GM21526 (cell line): ENCODE measurements around the gene ENGASE.

Source experiments
- ATAC-seq: cut with Tn5 transposase; IDR thresholded peaks from one replicate; pipeline ENCODE4 v1.9.1; 2021; ENCODE audit warnings: moderate library complexity; ENCODE audit not compliant: unreplicated experiment, low FRiP score

The ENGASE gene

DNA sequence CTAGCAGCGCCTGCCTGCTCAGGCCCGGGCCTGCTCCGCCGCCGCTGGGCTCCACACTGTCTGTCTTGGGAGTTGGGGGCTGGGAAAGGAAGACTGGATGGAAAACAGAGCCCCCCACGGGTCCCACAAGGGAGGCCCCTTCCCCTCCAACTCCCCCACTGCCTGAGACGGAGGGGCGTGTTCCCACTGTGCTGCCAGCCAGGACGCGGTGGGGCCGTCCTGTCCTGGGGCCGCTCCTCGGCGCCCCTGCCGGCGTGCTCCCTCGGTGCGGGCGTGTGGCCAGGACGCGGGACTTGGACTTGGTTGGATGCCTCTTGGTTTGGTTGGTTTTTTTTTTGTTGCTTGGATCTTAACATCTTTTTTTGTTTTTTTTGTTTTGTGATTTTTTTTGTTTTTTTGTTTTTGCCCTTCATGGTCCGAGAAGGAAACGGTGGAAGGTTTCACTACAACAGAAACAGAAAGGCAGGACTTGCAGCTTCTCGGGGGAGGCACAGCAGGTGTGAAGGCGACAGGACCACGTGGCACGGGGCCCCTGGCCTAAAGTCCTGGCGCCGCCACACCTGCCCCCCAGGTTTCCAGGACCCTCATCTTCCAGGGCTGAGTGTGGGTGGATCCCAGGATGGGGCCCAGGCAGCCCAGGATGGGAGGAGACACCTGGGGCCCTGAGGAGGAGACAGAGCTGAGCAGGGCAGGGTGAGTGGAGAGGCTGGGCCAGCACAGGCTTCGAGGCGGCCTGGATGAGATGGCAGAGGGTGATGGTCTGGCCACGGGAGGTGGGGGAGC lies 16.0 kb downstream of the ENGASE start:
- no peak for ATAC-seq

DNA sequence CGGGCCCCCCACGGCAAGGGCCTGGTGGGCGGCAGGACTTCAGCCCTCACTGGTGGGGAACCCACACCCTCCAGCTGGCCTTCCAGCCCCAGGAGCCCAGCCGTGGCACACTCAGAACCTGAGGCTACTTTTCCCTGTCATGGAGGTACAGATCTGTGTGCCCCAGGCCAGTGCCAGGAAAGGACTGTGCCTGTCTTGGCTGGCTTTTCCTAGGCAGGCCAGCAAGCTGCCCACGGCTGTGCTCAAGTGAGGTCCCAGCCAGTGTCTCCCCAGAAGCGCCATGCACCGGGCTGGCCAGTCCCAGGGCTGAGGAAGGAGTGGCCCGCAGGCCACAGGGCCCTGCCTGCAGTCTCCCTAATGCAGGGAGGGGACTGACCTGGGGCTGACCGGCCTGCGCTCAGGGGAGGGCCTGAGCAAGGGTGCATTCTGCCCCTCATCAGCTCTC lies 16.6 kb downstream of the ENGASE start:
- no peak for ATAC-seq

GRCh38 chr17:79092567-79092966 lies 17.9 kb downstream of the ENGASE start:
- ATAC-seq = no peak

DNA sequence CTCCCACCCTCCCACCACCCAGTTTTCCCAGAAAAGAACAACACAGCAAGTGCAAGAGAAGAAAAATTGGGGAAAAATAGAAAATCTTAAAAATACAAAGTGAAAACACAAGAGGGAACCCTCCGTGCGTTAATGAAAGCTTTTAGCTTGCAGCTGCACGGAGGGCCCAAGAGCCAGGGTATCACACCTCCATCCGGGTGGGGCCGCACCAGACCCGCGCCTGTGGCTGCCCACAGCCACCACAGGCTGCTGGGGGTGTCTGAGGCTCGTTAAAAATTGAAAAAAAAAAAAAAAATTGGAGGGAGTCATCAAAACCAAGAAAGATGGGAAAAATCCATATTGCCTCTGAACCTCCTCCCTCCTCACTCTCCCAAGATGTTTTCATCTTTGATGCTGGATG lies 18.6 kb downstream of the ENGASE start:
- no peak for ATAC-seq

GRCh38 chr17:79094261-79094660 lies 19.6 kb downstream of the ENGASE start:
- no peak for ATAC-seq

GRCh38 chr17:79095345-79096055 lies 20.9 kb downstream of the ENGASE start:
- ATAC-seq = no peak

DNA sequence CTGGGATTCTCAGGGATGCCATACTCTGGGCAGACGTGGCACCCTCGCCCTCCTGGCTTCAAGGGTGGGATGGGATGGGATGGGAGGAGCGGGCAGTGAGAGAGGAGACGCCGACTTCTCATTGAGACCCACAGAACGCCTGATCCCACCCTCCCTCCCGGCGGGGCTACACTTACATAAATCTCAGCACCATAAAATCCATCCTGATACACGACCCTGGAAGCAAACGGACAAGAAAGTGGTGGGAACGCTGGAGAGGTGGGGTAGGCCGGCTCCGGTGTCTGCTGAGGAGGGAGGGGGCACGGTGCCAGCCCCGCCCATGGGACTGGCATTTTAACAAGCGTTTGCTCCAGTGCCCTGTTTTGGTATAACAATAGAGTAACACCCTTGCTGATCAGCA lies 21.9 kb downstream of the ENGASE start:
- no peak for ATAC-seq

- no peak for ATAC-seq
Observed at GRCh38 chr17:79097226-79098055, 22.8 kb downstream of the ENGASE start.

GRCh38 chr17:79098282-79098867 lies 23.8 kb downstream of the ENGASE start:
- no peak for ATAC-seq

GRCh38 chr17:79100405-79100804 lies 25.8 kb downstream of the ENGASE start:
- no peak for ATAC-seq

DNA sequence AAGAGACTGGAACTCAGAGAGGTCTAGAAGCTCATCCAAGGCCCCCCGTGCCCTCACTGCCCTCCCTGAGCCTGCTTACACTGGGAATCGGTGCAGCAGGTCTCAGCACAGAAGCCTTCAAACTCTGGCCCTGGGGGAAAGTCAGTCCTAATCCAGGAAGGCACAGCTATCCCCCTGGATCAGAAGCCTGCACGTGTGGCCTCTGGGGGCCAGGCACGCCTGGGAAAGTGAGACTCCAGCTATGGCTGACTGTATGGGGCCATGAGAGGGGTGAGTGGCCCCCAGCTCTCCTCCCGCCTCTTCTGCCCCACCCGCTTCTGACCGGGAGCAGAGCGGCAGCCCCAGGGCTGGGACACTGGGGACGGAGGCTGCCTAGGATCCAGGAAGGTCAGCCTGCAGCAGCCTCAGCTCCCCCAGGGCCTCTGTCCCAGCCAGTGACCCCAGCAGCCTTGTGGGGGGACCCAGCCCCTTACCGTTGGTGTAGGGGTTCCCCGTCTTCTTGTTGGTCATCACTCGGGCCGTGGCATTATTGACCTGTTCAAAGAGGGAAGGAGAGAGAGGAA lies 26.6 kb downstream of the ENGASE start:
- no peak for ATAC-seq

GRCh38 chr17:79102214-79102613 lies 27.6 kb downstream of the ENGASE start:
- no peak for ATAC-seq

- ATAC-seq = no peak
Observed at GRCh38 chr17:79104898-79105600, 30.4 kb downstream of the ENGASE start.

GRCh38 chr17:79105937-79106336 lies 31.3 kb downstream of the ENGASE start:
- no peak for ATAC-seq

GRCh38 chr17:79106958-79107357 lies 32.3 kb downstream of the ENGASE start:
- ATAC-seq = no peak

GRCh38 chr17:79107499-79108231 lies 33.0 kb downstream of the ENGASE start:
- ATAC-seq = no peak

DNA sequence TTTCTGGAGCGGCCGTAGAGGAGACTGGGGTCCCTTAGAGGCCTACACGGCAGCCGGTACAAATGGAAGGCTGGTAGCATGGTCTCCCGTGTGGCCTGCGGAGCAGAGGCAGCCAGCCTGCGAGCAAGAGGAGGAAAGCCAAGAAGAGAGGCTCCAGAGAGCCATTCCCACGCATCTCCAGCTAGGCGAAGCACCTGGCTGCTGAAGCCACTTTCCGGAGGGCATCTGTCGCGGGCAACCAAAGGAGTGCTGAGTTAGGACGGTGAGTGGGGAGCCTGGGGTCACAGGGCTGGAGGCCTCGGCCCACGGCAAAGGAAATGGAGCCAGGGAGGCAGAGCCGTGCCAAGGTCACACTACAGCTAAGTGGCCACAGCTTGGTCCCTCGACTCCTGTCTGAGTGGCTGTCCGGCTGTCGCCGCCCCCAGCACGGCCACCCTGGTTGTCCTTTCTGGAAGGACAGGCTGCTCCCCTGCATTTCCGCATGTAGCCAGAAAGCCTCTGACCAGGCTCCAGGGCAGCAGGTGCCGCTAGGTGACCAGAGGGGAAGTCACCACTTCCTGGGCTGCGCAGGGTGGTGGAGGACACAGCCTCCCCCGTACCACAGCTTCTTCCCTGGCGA lies 33.7 kb downstream of the ENGASE start:
- ATAC-seq = no peak

GRCh38 chr17:79108870-79109269 lies 34.2 kb downstream of the ENGASE start:
- ATAC-seq = no peak

DNA sequence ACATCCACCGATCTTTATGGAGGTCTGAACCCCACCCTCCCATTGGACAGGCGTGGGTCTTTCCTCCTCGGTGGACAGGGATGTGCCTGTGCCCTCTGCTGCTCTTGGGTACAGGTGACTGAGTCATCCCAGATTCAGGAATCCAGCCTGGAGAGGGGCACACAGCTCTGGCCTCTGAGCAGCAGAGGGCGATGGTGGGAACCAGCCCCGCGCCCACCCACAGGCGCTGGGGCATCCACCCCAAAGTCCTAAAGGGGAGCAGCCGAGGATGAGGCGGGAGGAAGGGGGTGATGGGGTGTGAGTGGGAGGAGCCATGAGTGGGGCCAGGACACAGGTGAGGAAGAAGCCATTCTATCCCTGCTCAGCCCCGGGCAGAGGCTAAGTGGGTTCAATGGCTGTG lies 35.0 kb downstream of the ENGASE start:
- no peak for ATAC-seq
